A549 (cell line): Measurements from ENCODE around the gene PSORS1C1.

ENCODE experiments used
- CBX2 ChIP-seq: fragments of 200-600 bp; sonication (generic); IDR thresholded peaks from 2 replicates; pipeline ENCODE4 v1.6.1; 2016; ENCODE audit warnings: low read depth, mild to moderate bottlenecking, borderline replicate concordance
- CHD2 ChIP-seq: fragments of 150-350 bp; IDR thresholded peaks from 2 replicates; pipeline ENCODE4 v1.6.1; 2014; ENCODE audit warnings: low read length; ENCODE audit not compliant: partially characterized antibody
- CTCF ChIP-seq: fragments of >200 bp; sonication (Bioruptor Twin); formaldehyde crosslinking; IDR thresholded peaks from 3 replicates; pipeline ENCODE4 v1.5.1; 2016
- JUN ChIP-seq, 2 experiments: fragments of >200 bp; sonication (Bioruptor Twin); formaldehyde crosslinking; IDR thresholded peaks; 2 replicates in 1 of 2; 3 replicates in 1 of 2; pipeline ENCODE4 v1.6.1; 2016 to 2017
- KDM1A ChIP-seq: fragments of 200-600 bp; sonication (generic); IDR thresholded peaks from 2 replicates; pipeline ENCODE4 v1.6.1; 2016; ENCODE audit warnings: low read depth, mild to moderate bottlenecking
- NFE2L2 ChIP-seq: fragments of 150-350 bp; conservative IDR thresholded peaks from 2 replicates; pipeline ENCODE4 v1.6.1; 2014; ENCODE audit warnings: low read length
- POLR2A ChIP-seq: IDR thresholded peaks from 2 replicates; pipeline ENCODE4 v1.6.1; 2012; ENCODE audit warnings: mild to moderate bottlenecking, low read length
- SMC3 ChIP-seq: fragments of >200 bp; sonication (Bioruptor Twin); formaldehyde crosslinking; IDR thresholded peaks from 3 replicates; pipeline ENCODE4 v1.6.1; 2018; ENCODE audit warnings: inconsistent platforms
- ZFP36 ChIP-seq: fragments of 450-650 bp; IDR thresholded peaks from 2 replicates; pipeline ENCODE4 v1.6.1; 2014; ENCODE audit warnings: borderline replicate concordance; ENCODE audit not compliant: partially characterized antibody
- TF ChIP-seq, protein P1 (sequence below): IDR thresholded peaks from 2 replicates; pipeline ENCODE4 v1.6.1; 2012

DNA sequence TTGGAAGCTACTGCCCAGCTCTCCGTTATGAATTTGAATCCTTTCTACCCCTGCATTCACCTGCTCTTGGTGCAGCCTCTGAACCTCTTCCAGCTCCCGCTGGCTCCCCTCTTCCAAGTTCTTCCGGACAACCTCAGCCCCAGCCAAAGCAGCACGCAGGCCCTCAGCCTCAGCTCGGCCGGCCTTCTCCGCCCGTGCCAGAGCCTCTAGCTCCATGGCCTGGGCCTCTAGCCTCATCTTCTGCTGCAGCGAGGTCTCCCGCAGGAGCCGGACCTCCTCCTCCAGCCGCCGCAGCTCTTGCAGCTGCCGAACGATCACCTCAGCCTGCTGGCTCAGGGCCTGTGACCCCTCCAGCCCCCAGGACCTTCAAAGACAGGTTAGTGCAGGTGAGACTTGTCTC, 39.8 kb downstream of the PSORS1C1 start:
- TF ChIP-seq SMC3 (no peak), NFE2L2 (no peak), CTCF (no peak), KDM1A (no peak), POLR2A (no peak), ZFP36 (no peak), CBX2 (no peak), CHD2 (no peak), JUN (IDR thresholded peaks at IDR 0.05) (no peak)
- TF ChIP-seq, protein P1, sequence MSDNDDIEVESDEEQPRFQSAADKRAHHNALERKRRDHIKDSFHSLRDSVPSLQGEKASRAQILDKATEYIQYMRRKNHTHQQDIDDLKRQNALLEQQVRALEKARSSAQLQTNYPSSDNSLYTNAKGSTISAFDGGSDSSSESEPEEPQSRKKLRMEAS = no peak
